Uterus (tissue), 2 donors: ENCODE measurements around the gene AEN.

Experiments
- POLR2A ChIP-seq, 2 donors: fragments of 450-650 bp; IDR thresholded peaks; one replicate each; pipeline ENCODE4 v1.6.1; 2016; ENCODE audit warnings: antibody characterized with exemption in 2 of 2, mild to moderate bottlenecking in 1 of 2, moderate library complexity in 1 of 2
- TF ChIP-seq, protein P1 (sequence below), 4 experiments: fragments of 200-600 bp in 2 of 4; fragments of 450-650 bp in 2 of 4; sonication (generic) in 2 of 4; IDR thresholded peaks; one replicate each; pipeline ENCODE4 v1.5.1; 2016 to 2019; ENCODE audit warnings: antibody characterized with exemption in 4 of 4, mild to moderate bottlenecking in 2 of 4, moderate library complexity in 1 of 4

- TF ChIP-seq, protein P1, sequence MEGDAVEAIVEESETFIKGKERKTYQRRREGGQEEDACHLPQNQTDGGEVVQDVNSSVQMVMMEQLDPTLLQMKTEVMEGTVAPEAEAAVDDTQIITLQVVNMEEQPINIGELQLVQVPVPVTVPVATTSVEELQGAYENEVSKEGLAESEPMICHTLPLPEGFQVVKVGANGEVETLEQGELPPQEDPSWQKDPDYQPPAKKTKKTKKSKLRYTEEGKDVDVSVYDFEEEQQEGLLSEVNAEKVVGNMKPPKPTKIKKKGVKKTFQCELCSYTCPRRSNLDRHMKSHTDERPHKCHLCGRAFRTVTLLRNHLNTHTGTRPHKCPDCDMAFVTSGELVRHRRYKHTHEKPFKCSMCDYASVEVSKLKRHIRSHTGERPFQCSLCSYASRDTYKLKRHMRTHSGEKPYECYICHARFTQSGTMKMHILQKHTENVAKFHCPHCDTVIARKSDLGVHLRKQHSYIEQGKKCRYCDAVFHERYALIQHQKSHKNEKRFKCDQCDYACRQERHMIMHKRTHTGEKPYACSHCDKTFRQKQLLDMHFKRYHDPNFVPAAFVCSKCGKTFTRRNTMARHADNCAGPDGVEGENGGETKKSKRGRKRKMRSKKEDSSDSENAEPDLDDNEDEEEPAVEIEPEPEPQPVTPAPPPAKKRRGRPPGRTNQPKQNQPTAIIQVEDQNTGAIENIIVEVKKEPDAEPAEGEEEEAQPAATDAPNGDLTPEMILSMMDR (IDR thresholded peaks at IDR 0.05): no peak
- no peak for TF ChIP-seq POLR2A (IDR thresholded peaks at IDR 0.05)
Measured at GRCh38 chr15:88646088-88646405, 24.9 kb downstream of the AEN start.
